Muscle of leg (tissue), 11 donors: ENCODE results near the gene GTF2H4. TPM values are rescaled to one million over a fixed set of nuclear protein-coding genes. Genes with fewer than 3 reads are reported as not detected.

Experiments used
- DNase-seq: peaks from one replicate; pipeline ENCODE4 v3.0.0; 2013
- H3K27ac ChIP-seq: one replicate; pipeline ENCODE4 v1.5.1; 2013; ENCODE audit warnings: mild to moderate bottlenecking, low read length, control low read depth
- H3K27me3 ChIP-seq: one replicate; pipeline ENCODE4 v1.6.1; 2013; ENCODE audit warnings: low read length; ENCODE audit not compliant: control insufficient read depth, insufficient read depth
- H3K36me3 ChIP-seq: one replicate; pipeline ENCODE4 v1.6.1; 2013; ENCODE audit warnings: low read length; ENCODE audit not compliant: control insufficient read depth, insufficient read depth
- H3K4me1 ChIP-seq: one replicate; pipeline ENCODE4 v1.6.1; 2013; ENCODE audit warnings: low read length; ENCODE audit not compliant: control insufficient read depth, insufficient read depth
- H3K4me3 ChIP-seq: one replicate; pipeline ENCODE4 v1.5.1; 2013; ENCODE audit warnings: low read length, control low read depth
- H3K9me3 ChIP-seq: replicated peaks from 2 replicates; pipeline ENCODE4 v1.6.1; 2013; ENCODE audit warnings: low read depth, low read length; ENCODE audit not compliant: control insufficient read depth
- WGBS: methylation state at CpG from one replicate; pipeline ENCODE4 v1.1.5; 2013; ENCODE audit warnings: missing lambda C conversion rate; ENCODE audit not compliant: insufficient coverage; 5-methylcytosine and 5-hydroxymethylcytosine counted together
- polyA plus RNA-seq, 8 donors: library from polyadenylated mRNA; unstranded; fragments of 120-200 nt; gene quantifications; one replicate each; pipeline versions ENCODE4 v1.2.1 to v1.2.3, GENCODE V29; 2013; ENCODE audit warnings: inconsistent platforms in 1 of 8, low replicate concordance in 1 of 8; ENCODE audit not compliant: insufficient read length in 8 of 8, insufficient read depth in 1 of 8
- total RNA-seq: library from RNA; stranded (reverse); fragments of 120-200 nt; gene quantifications from one replicate; pipeline ENCODE4 v1.2.4, GENCODE V29; 2013

The GTF2H4 gene
- total and polyA plus RNA-seq, 9 donors: 15.5 to 26.5 (median 23.5) TPM

- Histone ChIP-seq H3K27me3 (peaks cover 26% of the 10 kb centered on the region), H3K9me3 (no peaks in the 10 kb centered on the region), H3K27ac (peak overlapping the region; percentile 93), H3K4me3 (peak overlapping the region; percentile 41), H3K4me1 (peaks cover 79% of the 10 kb centered on the region), H3K36me3 (no peaks in the 10 kb centered on the region)
- WGBS: 13% methylated on average over 6 of the region's 8 CpGs
- DNase-seq: peak; percentile 70
Measured at GRCh38 chr6:30882204-30882758, 25.7 kb upstream of the GTF2H4 start.

GRCh38 chr6:30882759-30883684 is 25.0 kb upstream of the GTF2H4 start:
- 47% methylated on average over 14 of the region's 15 CpGs for WGBS
- peak; percentile 48 for DNase-seq

DNA sequence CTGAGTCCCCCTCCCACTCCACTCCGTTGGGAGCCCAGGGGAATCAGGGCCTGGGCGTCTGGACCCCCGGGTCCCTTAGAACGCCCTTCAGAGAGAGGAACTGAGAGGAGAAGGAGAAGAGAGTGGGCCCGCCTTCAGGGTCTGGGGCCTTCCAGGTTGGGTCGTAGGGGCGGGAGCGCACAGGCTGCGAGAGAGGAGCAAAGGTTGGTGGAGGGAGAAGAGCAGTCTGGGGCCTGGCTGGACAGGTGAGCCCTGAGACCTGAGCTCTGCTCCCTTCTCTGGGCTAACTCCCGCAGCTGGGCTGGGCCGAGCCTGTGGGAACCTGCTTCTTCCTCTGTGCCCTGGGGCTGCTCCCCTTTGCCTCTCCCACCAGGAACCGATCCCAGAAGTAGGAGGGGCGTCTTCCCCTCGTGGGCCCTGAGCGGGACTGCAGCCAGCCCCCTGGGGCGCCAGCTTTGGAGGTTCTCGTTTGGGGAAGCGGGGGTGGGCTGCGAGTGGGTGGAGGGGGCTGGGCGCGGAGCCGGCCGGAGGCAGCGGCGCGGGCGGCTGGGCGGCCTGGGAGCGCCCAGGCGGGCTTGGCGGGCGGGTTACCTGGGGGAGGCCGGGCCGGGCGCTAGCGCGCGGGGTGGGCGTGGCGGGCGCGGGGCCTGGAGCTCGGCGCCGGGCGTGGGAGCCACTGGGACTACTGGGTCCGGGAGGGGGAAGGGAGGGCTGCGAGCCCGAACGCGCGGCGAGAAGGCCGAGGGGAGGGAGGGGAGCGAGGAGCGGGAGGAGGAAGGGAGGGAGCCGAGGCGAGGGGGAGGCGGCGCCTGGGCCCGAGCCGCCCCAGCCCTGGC is 24.1 kb upstream of the GTF2H4 start, which contains the start of gene DDR1:
Gene DDR1, plus strand, starts transcription at position 835 of the 836 bp plus-strand sequence. CDS start 4,211 bp downstream, outside the sequence.
- Histone ChIP-seq H3K27me3 (peaks cover 26% of the 10 kb centered on the region), H3K4me3 (peak within 1 kb of the TSS; percentile 66), H3K27ac (peak within 1 kb of the TSS; percentile 93), H3K4me1 (peaks cover 71% of the 10 kb centered on the region), H3K36me3 (peaks cover 6% of the 10 kb centered on the region), H3K9me3 (no peaks in the 10 kb centered on the region)
- peak; percentile 94 for DNase-seq
- 2% methylated on average over 50 of the region's 62 CpGs for WGBS

More at GRCh38 chr6:30882759-30883684, 25.0 kb upstream of the GTF2H4 start:
- Histone ChIP-seq H3K4me1 (peaks cover 72% of the 10 kb centered on the region), H3K27me3 (peaks cover 26% of the 10 kb centered on the region), H3K4me3 (peak overlapping the region; percentile 55), H3K9me3 (no peaks in the 10 kb centered on the region), H3K36me3 (no peaks in the 10 kb centered on the region), H3K27ac (peak overlapping the region; percentile 93)

- peak; percentile 71 for DNase-seq
- Histone ChIP-seq H3K4me1 (peaks cover 67% of the 10 kb centered on the region), H3K4me3 (peak overlapping the region; percentile 66)
Measured at GRCh38 chr6:30884521-30885480, 23.2 kb upstream of the GTF2H4 start.

DNA sequence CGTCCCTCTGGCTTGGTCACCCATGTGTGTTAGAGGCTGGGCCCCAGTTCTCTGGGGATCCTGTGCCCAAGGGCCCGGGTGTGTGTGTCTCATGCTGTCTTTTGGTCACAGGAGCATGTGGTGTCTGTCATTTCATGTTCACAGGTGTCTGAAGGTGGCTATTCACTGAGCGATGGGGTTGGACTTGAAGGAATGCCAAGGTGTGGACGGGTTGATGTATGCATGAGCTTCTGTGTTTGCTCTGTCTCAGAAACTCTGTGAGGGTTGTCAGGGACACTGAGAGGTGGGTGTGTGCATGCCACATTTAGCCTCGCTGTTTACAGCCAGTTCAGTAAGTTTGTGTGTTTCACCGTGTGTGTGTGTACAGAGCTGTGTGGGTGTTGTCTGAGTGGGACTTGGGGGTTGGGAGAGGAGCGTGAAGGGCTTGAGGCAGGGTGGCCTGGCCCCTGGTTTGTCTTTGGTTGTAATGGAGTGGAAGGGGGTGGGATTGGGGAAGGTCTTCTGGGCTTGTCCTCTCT is 22.5 kb upstream of the GTF2H4 start:
- 20% methylated on average over 6 of the region's 7 CpGs for WGBS
- peaks cover 64% of the 10 kb centered on the region for H3K4me1 ChIP-seq
- H3K36me3 ChIP-seq: peaks cover 22% of the 10 kb centered on the region
- H3K27ac ChIP-seq: peak overlapping the region; percentile 93
- no peaks in the 10 kb centered on the region for H3K9me3 ChIP-seq
- H3K4me3 ChIP-seq: peak overlapping the region; percentile 66
- DNase-seq: peak; percentile 53
- H3K27me3 ChIP-seq: peaks cover 26% of the 10 kb centered on the region

More at GRCh38 chr6:30884521-30885480, 23.2 kb upstream of the GTF2H4 start:
- peaks cover 15% of the 10 kb centered on the region for H3K36me3 ChIP-seq
- 0% methylated on average over 44 of the region's 59 CpGs for WGBS
- H3K27ac ChIP-seq: peak overlapping the region; percentile 93
- no peaks in the 10 kb centered on the region for H3K9me3 ChIP-seq
- peaks cover 26% of the 10 kb centered on the region for H3K27me3 ChIP-seq

DNA sequence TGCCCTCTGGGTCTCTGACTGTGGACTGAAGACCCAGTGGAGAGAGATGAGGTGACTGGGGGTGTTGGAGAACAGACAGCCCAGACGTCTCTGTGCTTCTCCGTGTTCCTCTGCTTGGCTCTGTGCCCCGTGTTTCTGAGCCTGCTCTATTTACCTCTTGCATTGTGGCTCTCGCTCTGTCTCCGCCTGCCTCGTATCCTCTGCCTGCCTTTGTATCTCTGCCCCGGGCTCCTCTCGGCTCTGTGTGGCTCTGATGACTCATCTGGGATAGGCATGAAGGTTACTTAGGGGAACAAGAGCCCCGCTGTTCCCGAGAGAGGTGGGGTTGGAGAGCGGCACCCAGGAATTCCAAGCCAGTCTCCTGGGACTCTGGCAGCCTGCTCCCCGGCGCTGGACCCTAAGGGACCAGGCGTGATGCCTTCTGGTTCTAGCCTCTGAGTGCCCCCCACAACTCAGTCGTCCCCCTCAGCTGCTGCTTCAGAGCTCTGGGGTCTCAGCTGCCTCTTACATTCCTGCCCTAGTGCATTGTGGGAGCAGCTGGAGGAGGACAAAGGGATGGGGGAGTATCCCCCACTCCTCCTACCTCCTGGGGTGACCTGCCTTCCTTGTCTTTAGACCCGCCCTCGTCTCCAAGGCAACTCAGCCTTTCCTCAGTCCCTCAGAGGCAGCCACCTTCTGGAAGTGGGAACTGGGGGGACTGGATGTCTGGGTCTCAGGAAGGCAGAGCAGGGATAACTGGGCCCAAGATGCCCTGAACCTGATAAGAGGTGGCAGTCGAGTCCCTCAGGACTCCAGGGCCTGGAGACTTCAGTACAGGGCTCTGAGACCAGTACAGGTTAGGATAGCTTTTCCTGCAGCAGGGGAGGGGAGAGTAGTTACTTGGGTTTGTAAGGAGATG is 21.8 kb upstream of the GTF2H4 start:
- Histone ChIP-seq H3K4me3 (peak overlapping the region; percentile 66), H3K27ac (peak overlapping the region; percentile 93), H3K27me3 (peaks cover 24% of the 10 kb centered on the region), H3K4me1 (peaks cover 57% of the 10 kb centered on the region), H3K36me3 (peaks cover 30% of the 10 kb centered on the region), H3K9me3 (no peaks in the 10 kb centered on the region)
- peak; percentile 69 for DNase-seq
- 3% methylated on average over 13 of the region's 18 CpGs for WGBS

DNA sequence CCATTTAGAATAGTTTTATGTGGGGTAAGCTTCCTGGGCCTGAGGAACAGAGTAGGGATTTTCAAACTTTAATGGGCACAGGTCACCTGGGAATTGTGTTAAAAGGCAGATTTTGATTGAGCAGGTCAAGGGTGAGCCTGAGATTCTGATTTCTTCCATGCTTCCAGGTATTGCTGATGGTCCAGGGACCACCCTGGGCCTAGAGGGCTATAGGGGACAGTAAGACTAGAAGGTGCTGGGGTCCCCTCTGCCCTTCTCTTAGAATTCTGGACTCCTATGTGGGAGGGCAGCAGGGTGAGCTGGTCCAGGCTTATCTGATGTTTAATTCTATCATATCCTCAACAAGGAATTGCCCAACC is 21.1 kb upstream of the GTF2H4 start:
- no peaks in the 10 kb centered on the region for H3K9me3 ChIP-seq
- peak overlapping the region; percentile 93 for H3K27ac ChIP-seq
- DNase-seq: no peak
- peaks cover 51% of the 10 kb centered on the region for H3K4me1 ChIP-seq
- H3K36me3 ChIP-seq: peaks cover 36% of the 10 kb centered on the region
- no peak overlapping the region for H3K4me3 ChIP-seq
- H3K27me3 ChIP-seq: peaks cover 24% of the 10 kb centered on the region

DNA sequence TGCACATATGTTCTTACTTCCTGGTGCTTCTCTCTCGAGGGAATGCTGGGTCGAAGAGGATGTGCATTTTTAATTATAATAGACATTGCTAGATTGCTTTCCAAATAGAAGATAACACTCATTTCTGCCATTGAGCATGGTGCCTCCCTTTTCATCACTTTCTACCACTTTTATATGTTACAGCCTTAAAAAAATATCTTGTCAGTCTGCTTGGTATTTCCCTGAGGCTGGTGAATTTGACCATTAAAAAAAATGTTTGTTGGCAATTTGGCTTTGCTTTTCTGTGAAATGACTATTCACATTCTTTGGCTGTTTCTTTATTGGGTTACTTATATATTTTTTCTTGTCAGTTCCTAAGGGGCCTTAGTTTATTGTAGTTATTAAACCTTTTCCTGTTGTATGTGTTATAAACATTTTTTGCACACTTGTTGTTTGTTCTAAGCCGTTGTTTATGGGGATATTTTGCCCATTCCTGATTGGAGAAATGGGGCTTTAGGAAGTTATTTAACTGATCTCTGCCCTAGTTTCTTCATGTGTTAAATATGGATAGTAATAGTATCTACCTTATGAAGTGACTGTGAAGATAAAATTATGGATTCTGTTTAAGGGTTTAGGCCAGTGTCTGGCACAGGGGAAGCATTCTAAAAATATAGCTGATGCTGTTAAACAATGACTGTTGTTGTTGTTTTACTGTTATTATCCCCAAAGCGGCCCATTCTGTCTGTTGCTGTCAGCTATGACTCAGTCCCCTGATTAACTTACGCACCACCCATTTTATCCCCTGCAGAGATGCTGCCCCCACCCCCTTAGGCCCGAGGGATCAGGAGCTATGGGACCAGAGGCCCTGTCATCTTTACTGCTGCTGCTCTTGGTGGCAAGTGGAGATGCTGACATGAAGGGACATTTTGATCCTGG is 19.8 kb upstream of the GTF2H4 start:
- H3K27me3 ChIP-seq: peaks cover 21% of the 10 kb centered on the region
- H3K4me3 ChIP-seq: no peak overlapping the region
- no CpG with 5 or more reads among the region's 6 CpGs for WGBS
- H3K4me1 ChIP-seq: peaks cover 38% of the 10 kb centered on the region
- peaks cover 48% of the 10 kb centered on the region for H3K36me3 ChIP-seq
- no peak for DNase-seq
- H3K27ac ChIP-seq: no peak overlapping the region
- H3K9me3 ChIP-seq: no peaks in the 10 kb centered on the region
